GM10847 (cell line): Measurements from ENCODE around the gene KIDINS220.

ENCODE experiments used
- POLR2A ChIP-seq: IDR thresholded peaks from 2 replicates; pipeline ENCODE4 v1.6.1; 2011; ENCODE audit not compliant: insufficient read length; ENCODE audit errors: extremely low read depth

The KIDINS220 gene

GRCh38 chr2:8754106-8754776, 83.2 kb downstream of the KIDINS220 start:
- no peak for TF ChIP-seq POLR2A

- no peak for TF ChIP-seq POLR2A
These were observed 83.8 kb downstream of the KIDINS220 start for GRCh38 chr2:8753609-8754008.

DNA sequence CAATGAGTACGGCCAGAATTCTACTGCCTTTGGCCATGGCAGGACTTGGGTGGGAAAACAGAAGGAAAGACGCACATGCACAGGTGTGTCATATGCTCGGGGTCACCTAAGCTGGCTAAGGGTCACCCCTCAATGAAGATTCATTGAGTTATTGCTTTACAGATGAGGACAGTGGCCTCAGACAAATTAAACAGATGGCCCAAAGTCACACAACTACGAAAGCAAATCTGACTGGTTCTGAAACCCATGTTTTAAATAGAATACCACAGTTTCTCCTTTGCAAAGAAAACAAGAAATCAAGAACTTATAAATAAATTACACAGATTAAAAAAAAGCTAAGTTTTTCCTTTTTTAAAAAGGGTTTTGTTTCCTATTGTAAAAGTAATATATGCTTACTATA, 85.0 kb downstream of the KIDINS220 start:
- TF ChIP-seq POLR2A = no peak

DNA sequence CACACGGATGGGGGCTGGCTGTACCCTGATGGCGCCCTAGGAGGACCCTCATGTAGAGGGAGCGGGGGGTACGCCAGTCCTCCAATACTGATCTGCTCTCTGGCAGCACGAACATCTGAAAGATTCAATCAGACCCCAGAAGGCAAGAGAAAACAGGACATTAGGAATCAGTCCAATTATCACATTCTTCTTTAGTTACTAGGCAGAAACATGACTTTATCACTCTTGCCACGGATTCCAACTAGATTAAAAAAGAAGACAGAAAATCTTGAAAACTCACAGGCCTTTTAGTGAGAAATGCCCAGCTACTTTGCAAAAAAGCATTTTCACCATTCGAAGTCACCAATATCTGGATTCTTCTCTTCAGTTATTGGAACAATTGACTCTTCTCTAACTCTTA, 87.2 kb downstream of the KIDINS220 start:
- no peak for TF ChIP-seq POLR2A

GRCh38 chr2:8743261-8743660, 94.2 kb downstream of the KIDINS220 start:
- no peak for TF ChIP-seq POLR2A

- no peak for TF ChIP-seq POLR2A
These were observed 97.3 kb downstream of the KIDINS220 start for GRCh38 chr2:8740136-8740535.

- TF ChIP-seq POLR2A = no peak
These were observed 99.7 kb downstream of the KIDINS220 start for GRCh38 chr2:8737571-8738175.

DNA sequence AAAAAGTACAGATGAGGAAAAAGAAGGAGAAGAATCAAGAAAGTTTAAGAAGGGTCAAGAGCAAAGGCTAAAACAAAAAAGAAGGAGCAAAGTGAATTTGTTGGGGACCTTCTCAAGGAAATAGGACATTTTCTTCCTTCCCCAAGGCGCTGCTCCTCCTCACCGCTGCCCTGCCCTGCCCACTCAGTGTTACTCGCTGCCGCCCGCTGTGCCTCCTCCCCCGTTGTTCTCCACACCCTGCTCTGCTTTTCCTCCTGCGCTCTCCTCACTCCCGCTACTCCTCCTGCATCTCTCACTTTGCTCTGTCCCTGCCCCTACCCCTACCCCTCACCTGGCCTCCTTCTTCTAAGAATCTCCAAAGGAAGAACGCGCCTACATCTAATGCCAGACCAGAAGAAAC, 104.8 kb downstream of the KIDINS220 start:
- no peak for TF ChIP-seq POLR2A

DNA sequence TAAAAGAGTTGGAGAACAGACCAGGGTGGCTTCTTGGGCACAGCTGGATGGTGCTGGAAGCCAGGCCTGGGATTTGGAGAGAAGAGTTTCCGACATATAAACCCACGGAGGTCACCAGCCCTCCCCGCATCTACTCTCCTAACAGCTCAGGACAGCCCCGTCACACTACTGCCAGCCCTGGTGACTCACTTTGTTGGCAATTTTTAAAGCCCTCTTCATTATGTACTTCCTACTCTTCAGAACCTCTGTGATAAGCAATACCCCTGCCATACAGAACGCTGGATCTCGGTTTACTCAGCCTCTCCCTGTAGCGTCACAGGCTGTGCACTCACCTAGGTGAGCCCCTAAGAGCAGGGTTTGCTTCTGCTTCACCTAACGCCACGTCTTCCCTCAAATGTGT, 107.5 kb downstream of the KIDINS220 start:
- TF ChIP-seq POLR2A = no peak

GRCh38 chr2:8728305-8729015, 109.0 kb downstream of the KIDINS220 start:
- TF ChIP-seq POLR2A = no peak

DNA sequence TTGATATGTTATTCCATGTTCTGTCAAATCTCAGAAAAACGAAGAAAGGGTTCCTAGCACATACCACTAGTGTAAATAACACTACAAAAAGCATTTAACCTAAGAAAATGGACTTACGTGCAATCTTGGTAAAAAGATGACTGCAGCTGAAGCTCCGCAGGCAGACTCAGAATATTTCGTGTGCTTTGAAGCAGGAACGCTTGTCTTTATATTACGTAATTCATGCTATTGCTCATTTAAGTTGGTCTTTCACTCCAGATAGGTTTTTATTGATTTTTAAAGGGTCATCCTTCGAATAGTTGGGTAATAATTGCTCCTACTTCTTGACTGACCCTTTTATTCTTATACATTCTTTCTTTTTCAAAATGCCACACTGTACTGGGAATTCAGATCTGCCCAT, 111.6 kb downstream of the KIDINS220 start:
- TF ChIP-seq POLR2A = no peak

DNA sequence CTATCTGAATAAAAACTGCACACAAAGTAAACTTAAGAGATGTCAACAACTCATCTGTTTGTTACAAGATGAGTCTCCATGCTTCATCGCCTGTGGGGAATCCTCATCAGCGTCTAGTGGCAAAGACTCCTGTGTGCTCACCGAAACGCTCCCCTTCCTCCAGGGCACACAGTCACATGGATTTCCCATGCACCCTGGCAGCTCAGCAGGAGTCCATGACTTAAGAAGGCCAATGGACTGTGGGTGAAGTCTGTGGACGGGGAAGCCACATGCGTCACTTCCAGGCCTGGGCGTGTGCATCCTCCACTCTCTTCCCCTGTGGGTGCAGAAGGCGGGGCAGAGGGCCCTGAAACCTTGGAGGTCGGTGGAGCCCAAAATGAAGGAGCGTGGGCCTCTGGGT, 114.4 kb downstream of the KIDINS220 start:
- no peak for TF ChIP-seq POLR2A

GRCh38 chr2:8721410-8721809, 116.0 kb downstream of the KIDINS220 start:
- TF ChIP-seq POLR2A = no peak

GRCh38 chr2:8720741-8721140, 116.7 kb downstream of the KIDINS220 start:
- no peak for TF ChIP-seq POLR2A

DNA sequence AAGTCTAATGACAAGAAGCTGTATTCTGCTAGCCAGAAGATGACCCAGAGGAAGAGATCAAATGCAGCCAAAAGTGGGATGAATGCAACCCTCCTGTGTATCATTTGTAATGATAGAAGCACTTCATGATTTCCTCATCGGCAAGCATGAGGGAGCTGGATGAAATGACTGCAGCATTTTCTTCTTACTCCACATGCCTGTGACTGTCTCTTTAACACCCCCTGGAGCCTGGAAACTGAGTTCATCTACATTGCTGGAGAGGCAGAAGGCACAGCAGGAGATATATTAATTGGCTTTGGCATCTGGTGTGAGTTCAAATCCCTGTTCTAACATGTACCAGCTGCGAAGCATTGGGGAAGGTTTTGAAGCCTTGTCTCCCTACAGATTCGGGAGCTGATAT, 117.9 kb downstream of the KIDINS220 start:
- no peak for TF ChIP-seq POLR2A

DNA sequence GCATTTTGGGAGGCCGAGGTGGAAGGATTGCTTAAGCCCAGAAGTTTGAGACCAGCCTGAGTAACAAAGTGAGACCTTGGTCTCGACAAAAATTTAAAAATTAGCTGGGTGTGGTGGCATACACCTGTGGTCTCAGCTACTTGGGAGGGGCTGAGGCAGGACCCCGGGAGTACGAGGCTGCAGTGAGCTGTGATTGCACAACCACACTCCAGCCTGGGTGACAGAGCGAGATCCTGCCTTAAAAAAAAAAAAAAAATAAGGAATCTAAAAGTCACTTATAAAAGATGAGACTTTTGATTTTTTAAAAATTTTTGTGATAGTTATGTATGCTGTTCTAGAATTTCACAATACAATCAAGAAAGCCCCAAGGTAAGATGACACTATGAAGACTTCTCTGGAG, 122.4 kb downstream of the KIDINS220 start:
- no peak for TF ChIP-seq POLR2A
